HG02798 (cell line): Measurements from ENCODE around the gene PCNX3.

ENCODE experiments used
- ATAC-seq: cut with Tn5 transposase; IDR thresholded peaks from one replicate; pipeline ENCODE4 v1.9.1; 2021; ENCODE audit warnings: mild to moderate bottlenecking; ENCODE audit not compliant: unreplicated experiment, poor library complexity

Gene PCNX3

DNA sequence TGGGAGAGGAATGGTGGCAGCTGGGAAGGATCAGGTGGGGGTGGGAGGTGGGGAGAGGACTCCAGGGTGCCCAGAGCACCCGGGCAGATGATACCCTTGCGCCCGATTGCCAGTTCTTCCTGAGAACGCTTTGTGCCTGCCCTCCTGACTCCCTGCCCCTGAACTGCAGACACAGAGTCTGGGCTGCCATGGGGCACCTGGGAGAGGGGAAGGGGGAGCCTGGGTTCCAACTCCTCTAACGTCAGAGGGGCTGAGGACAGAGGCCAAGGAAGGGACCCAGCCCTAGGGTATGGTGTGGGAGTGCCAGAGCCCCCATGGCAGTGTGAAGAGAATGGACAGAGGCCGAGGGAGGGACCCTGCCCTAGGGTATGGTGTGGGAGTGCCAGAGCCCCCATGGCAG, 19.1 kb upstream of the PCNX3 start:
- ATAC-seq: no peak

GRCh38 chr11:65598258-65598699, 17.3 kb upstream of the PCNX3 start:
- ATAC-seq: no peak

DNA sequence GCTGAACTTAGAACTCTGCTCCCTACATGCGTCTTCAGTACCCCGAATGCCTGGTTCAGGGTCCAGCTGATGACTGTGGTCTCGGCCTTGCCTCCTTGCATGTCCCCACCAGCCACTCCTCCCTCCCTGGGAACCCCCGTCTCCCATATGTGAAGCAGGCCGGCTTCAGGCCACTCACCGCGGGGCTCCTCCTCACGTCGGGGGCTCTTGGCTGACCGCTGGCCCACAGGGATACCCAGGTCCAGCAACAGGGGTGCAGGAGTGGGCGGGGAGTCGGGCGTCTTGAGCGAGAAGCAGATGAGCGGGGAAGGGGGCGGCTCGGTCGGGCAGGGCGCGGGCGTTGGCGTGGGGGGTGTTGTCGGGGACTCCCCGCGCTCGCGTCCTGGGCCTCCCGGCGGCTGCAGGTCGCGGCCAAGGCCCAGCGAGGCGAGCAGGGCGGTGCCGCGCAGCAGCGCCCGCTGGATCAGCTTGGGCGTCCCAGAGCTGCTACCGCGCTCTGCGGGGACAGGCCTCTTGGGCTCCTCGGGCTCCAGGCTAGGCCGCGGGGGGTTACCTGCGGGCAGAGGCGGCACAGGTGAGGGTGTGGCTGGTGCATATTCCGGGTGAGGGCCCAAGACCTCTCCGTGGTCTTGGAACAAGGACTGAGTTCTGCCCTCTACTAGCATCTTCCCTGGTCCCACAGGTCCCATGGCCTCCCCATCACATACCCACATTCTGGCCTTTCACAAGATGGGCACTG, 16.2 kb upstream of the PCNX3 start:
- no peak for ATAC-seq

- no peak for ATAC-seq
Observed at GRCh38 chr11:65599955-65600246, 15.7 kb upstream of the PCNX3 start.

- ATAC-seq: no peak
Observed at GRCh38 chr11:65604258-65604657, 11.3 kb upstream of the PCNX3 start.

DNA sequence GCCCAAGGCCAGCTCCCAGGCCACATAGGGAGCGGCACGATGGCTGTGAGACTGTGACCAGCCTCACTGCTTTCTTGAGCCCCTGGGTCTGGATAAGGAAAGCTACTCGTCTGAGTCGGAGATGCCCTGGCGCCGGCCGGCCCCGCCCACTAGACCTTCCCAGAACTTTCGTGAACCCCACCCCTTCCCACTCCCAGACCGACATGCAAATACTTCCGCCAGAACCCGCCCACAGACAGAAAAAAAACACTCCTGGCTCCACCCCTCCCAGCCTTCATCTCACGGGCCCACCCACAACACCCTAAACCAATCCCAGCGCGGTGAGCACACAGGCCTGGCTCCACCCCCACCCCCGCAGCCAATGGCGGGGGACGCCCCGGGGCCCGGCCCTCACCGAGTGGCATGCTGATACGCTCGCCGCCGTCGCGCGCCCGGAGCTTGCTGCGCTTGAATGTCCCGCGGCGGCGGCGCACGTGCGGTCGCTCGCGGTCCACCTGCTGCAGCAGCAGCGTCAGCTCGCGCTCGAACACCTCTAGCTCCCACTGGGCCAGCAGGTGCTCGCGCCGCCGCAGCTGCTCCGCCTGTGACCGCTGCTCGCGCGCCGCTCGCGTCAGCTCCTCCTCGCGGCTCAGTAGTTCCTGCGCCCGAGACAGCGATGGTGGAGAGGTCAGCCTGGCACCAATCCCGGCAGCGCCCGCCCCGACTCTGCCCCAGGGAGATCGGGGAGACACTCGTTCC, 8.5 kb upstream of the PCNX3 start:
- ATAC-seq: no peak

DNA sequence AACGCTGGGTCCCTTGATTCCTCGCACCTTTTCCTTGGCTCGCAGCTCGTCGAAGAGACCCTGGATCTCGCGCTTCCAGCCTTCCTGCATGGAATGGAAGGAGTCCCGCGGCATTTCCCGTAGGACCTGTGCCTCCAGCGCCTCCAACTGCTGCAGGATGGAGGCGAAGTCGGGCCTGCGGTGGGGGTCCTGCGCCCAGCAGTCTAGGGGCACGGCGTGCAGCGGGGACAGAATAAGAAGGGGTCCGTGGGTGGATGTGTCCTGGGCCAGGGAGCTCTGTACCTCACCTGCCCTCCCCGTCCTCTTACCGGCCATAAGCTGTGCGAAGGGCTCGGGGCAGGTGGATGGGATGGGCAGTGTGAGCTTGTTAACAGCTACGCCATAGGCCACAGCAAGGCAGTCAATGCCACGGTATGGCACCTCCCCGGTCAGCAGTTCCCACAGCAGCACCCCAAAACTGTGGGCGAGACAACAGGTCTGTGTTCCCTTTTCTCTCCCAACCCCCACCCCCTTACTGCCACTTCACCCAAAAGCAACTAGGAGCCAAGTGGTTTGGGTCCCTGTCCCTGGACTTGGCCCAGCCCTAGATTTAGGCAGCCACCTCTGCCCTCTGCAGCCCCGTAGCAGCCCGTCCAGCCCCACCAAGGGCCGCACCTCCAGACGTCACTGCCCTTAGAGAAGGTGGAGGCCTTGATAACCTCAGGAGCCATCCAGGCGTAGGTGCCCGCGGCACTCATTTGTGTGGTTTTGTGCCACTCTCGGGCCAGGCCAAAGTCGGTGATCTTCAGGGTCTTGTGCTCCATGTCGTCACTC, 7.8 kb upstream of the PCNX3 start:
- no peak for ATAC-seq

DNA sequence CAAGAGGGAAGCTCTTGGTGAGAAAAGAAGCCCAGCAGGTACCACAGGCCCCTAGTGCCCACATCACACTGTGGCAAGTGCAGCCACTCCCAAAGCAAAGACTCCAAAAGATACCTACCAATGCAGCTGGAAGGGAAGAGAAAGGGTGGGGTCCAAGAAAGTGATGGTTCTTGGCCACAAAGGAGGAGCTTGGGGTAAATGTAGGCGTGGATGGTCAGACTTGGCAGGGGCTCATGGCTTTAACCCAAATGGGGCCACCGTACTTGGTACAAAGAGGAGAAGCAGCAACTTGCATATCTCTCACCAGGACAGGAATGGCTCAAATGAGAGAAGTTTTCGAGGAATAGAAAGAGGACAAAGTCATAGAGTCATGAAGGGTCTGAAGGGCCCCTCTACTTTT, 6.3 kb upstream of the PCNX3 start:
- no peak for ATAC-seq

DNA sequence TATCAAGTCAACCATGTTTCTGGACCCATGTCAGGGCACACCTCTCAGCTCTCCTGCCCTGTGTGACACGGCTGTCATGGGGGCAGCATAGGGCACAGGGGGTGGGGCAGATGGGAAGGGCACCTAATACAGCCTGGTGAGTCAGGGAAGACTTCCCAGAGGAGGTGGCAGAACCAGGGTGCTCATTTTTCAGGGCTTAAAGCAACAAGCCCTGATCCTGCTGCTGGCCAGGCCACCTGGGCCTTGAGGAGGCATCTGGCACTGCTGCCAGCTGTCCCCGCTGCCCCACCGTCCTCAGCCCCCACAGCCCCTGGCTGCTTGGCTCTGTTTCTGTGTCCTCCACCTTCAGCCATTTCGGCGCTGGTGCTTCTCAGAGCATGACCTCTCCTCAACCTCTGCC, 5.9 kb upstream of the PCNX3 start:
- no peak for ATAC-seq

DNA sequence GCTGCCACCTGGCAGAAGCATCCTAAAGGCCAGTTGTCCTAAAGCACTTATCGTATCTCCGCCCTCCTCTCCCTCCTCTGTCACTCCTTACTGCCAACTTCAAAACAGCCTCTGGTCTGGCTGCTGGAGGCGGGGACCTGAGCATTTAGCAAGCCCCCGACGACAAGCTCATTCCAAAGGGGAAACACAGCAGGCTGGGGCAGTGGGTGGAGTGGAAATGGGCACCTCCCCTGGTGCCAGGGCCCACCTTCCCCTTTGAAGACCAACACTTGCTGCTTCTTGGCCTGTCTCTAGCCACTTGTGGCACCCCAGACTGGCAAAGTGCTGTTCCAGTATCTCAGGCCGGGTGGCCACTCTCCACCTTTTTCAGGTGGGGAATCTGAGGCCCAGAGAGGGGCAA, 5.2 kb upstream of the PCNX3 start:
- no peak for ATAC-seq

GRCh38 chr11:65611028-65611757, 4.4 kb upstream of the PCNX3 start:
- ATAC-seq: no peak

- no peak for ATAC-seq
Observed at GRCh38 chr11:65611758-65612603, 3.6 kb upstream of the PCNX3 start.

GRCh38 chr11:65612691-65613090, 2.9 kb upstream of the PCNX3 start:
- ATAC-seq: no peak

DNA sequence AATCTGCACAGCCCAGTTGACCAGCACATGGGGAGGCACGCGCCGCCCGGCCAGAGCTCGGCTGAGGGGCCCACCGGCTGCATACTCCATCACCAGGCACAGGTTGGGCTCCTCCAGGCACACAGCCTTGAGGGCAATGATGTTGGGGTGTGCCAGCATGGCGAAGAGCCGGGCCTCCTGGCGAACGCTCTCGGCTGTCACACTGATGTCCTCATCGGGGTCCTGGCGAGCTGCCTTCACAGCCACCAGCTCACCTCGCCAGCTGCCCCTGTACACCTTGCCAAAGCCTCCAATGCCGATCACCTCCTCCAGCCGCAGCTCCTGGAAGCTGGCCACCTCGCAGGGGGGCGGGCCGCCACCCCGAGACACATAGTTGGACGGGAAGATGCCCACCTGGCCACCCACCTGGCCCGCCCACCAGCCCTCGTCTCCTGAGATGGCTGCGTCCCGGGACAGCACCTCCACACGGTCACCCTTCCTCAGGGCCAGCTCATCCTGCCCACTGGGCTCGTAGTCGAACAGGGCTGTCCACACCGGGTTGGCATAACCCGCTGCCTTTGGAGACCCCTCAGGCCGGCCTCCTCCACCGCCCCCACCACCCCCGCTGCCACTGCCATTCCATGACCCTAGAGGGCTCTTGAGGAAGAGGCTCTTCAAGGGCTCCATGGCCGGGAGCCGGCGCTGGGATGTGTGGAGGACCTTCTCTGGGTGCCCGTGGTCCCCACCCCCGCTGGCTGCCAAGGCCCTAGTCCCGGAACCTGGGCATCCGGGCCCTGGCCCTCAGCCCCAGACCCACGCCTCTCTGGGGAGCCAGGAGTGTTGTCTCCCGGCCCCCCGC, 2.3 kb upstream of the PCNX3 start:
- no peak for ATAC-seq

DNA sequence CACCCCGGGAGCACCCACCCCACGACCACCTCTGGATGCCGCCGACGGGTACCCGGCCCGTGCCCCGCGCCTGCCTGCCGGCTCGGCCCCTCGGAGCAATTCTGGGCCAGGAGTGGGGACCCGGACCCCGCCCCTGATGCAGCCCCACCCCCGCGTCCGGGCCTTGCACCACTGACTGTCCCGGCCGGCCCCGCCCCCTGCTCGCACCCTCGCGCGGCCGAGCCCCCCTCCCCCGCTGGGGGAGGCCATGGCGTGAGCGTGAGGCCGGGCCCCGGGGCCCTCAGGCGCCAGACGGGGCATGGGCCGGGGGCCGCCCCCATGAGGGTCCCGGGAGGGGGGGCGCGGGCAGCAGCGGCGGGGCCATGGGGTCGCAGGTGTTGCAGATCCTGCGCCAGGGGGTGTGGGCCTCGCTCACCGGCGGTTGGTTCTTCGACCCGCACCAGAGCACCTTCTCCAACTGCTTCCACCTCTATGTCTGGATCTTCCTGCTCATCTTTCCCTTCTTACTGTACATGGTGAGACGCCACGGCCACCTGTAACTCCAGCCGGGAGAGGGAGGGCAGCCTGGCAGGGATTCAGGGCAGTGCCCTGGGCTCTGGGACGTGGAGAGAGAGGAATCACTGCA, 486 bp downstream of the PCNX3 start:
- ATAC-seq: no peak

- ATAC-seq: no peak
Observed at GRCh38 chr11:65616575-65617001, 1.0 kb downstream of the PCNX3 start.

DNA sequence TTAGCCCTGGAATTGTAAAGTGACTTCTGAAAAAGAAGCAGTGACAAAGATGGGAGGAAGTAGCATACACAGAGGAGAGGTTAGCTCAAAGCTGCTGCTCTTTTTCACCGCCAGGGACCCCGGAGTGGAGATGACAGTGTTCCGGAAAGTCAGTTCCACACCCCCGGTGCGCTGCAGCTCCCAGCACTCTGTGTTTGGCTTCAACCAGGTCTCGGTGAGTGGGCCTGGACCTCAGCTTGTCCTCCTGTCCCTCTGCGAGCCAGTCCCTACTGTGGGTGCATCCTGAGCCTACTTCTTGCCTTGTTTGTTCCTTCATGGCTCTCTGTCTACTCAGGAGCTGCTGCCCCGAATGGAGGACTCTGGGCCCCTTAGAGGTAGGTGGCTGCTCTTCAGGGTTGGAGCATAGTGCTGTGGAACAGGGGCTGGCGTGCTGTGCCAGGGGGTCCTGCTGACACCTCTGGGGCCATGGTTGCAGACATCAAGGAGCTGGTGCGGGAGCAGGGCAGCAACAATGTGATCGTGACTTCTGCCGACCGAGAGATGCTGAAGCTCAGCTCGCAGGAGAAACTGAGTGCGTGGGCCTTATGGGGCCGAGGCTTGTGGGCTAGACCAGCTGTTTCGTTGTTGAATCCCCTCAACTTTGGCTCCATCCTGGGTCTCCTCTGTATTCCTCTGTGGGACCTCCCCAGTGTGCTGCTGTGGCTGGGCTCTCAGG, 1.7 kb downstream of the PCNX3 start:
- no peak for ATAC-seq
